Tibial nerve (tissue), 3 donors: ENCODE data around the gene MYO3B.

Source experiments
- CTCF ChIP-seq, 5 experiments: fragments of 200-600 bp in 3 of 5; fragments of 450-650 bp in 2 of 5; sonication (generic) in 3 of 5; IDR thresholded peaks; one replicate each; pipeline ENCODE4 v1.5.1; 2016 to 2019; ENCODE audit warnings: antibody characterized with exemption in 5 of 5, mild to moderate bottlenecking in 3 of 5, moderate library complexity in 2 of 5
- POLR2A ChIP-seq, 2 donors: fragments of 450-650 bp; IDR thresholded peaks; one replicate each; pipeline ENCODE4 v1.6.1; 2017; ENCODE audit warnings: antibody characterized with exemption in 2 of 2, mild to moderate bottlenecking in 2 of 2, moderate library complexity in 2 of 2

- TF ChIP-seq CTCF (IDR thresholded peaks at IDR 0.05) (no peak), POLR2A (IDR thresholded peaks at IDR 0.05) (no peak)
Measured at GRCh38 chr2:170291474-170291873, 113.5 kb downstream of the MYO3B start.
